Measurements from ENCODE around the gene FLNB. TPM values are rescaled to one million over a fixed set of nuclear protein-coding genes. Genes with fewer than 3 reads are reported as not detected.

The FLNB gene
- total and polyA plus RNA-seq, 12 donors: 84.6 to 278 (median 131) TPM

- no peaks in the 10 kb centered on the region for H3K27me3 ChIP-seq
- H3K4me1 ChIP-seq (replicated peaks in 1 of 2): peaks cover under 1 to 9% of the 10 kb centered on the region in 2 donors
- intact Hi-C loops (cut with DNase I): no loop called here
- peak overlapping the region in 2 of 5 donors; percentile 20 to 39 for H3K27ac ChIP-seq
- no peaks in the 10 kb centered on the region for H3K9me3 ChIP-seq (replicated peaks in 1 of 3)
- DNase-seq: no peak
- WGBS, 4 donors: 80 to 91% (median 86%) methylated on average over 5 of the region's 5 CpGs
- H3K4me3 ChIP-seq: no peak overlapping the region
- no peak for TF ChIP-seq CTCF (IDR thresholded peaks at IDR 0.05)
- TF ChIP-seq POLR2A (IDR thresholded peaks at IDR 0.05): no peak
- no peaks in the 10 kb centered on the region for H3K36me3 ChIP-seq (replicated peaks in 1 of 2)
These were observed 17.2 kb downstream of the FLNB start for GRCh38 chr3:58025406-58025805.

GRCh38 chr3:58025837-58026569, 17.8 kb downstream of the FLNB start:
- Histone ChIP-seq H3K27ac (peak overlapping the region in 3 of 5 donors; percentile 20 to 62 (median 39)), H3K27me3 (no peaks in the 10 kb centered on the region), H3K4me1 (replicated peaks in 1 of 2) (peaks cover 0 to 4% of the 10 kb centered on the region in 2 donors), H3K4me3 (no peak overlapping the region), H3K9me3 (replicated peaks in 1 of 3) (no peaks in the 10 kb centered on the region), H3K36me3 (replicated peaks in 1 of 2) (no peaks in the 10 kb centered on the region)
- WGBS, 4 donors: 50 to 62% (median 55%) methylated on average over 10 to 12 of the region's 12 CpGs
- intact Hi-C loops (cut with DNase I): no loop called here
- DNase-seq: peak in 4 of 7 donors; percentile 45 to 68 (median 58)
- TF ChIP-seq POLR2A (IDR thresholded peaks at IDR 0.05) (peak in 1 of 2 donors; percentile 9), CTCF (IDR thresholded peaks at IDR 0.05) (no peak)

- Histone ChIP-seq H3K27me3 (no peaks in the 10 kb centered on the region), H3K4me1 (replicated peaks in 1 of 2) (peaks cover 0 to 4% of the 10 kb centered on the region in 2 donors)
- no peak for TF ChIP-seq POLR2A (IDR thresholded peaks at IDR 0.05)
- TF ChIP-seq CTCF (IDR thresholded peaks at IDR 0.05): no peak
These were observed 18.4 kb downstream of the FLNB start for GRCh38 chr3:58026598-58026997.

GRCh38 chr3:58027704-58028317, 19.6 kb downstream of the FLNB start:
- Histone ChIP-seq H3K4me1 (replicated peaks in 1 of 2) (no peaks in the 10 kb centered on the region), H3K9me3 (replicated peaks in 1 of 3) (no peaks in the 10 kb centered on the region), H3K27me3 (no peaks in the 10 kb centered on the region), H3K36me3 (replicated peaks in 1 of 2) (no peaks in the 10 kb centered on the region), H3K4me3 (no peak overlapping the region), H3K27ac (no peak overlapping the region)
- WGBS, 4 donors: 69 to 83% (median 72%) methylated on average over 6 of the region's 6 CpGs
- intact Hi-C loops (cut with DNase I): no loop called here
- TF ChIP-seq POLR2A (IDR thresholded peaks at IDR 0.05) (no peak), CTCF (IDR thresholded peaks at IDR 0.05) (no peak)
- DNase-seq: no peak

More at GRCh38 chr3:58026598-58026997, 18.4 kb downstream of the FLNB start:
- peak overlapping the region in 2 of 5 donors; percentile 39 to 62 for H3K27ac ChIP-seq
- H3K9me3 ChIP-seq (replicated peaks in 1 of 3): no peaks in the 10 kb centered on the region
- DNase-seq: no peak
- intact Hi-C loops (cut with DNase I): no loop called here
- no peak overlapping the region for H3K4me3 ChIP-seq
- WGBS, 4 donors: 79 to 87% (median 85%) methylated on average over 7 of the region's 7 CpGs
- no peaks in the 10 kb centered on the region for H3K36me3 ChIP-seq (replicated peaks in 1 of 2)

Data from adrenal gland (tissue), 12 donors.